ENCODE data around the gene ARHGEF2. TPM values are rescaled to one million over a fixed set of nuclear protein-coding genes. Genes with fewer than 3 reads are reported as not detected.

Gene ARHGEF2
- total and polyA plus RNA-seq, 2 donors (not counting 3 experiments of a cell fraction or from before 2014, with no cell fraction given), result 59.2 to 118 TPM

GRCh38 chr1:155969377-155969791 lies 9.0 kb downstream of the ARHGEF2 start:
- BruUV-seq (replicated peaks), result no TSS peak
- ChIA-PET CTCF (interaction anchor here (1.7 to 5.5 kb wide), 2 partner anchors 8 to 11 kb away, joined by 8 to 40 read pairs; partner anchors contain the start of gene ARHGEF2), POLR2A (no interaction called here)
- no peak for DNase-seq (ENCODE audit: low read depth, low spot score)
- Histone ChIP-seq H3K9me3 (replicated peaks; ENCODE audit: control insufficient read depth, insufficient read depth, low read length) (no peaks in the 10 kb centered on the region), H3K79me2 (ENCODE audit: control insufficient read depth, insufficient read depth, low read length) (peaks cover 69% of the 10 kb centered on the region), H3K27me3 (ENCODE audit: control insufficient read depth in 2 of 2, insufficient read depth in 2 of 2, low read length in 2 of 2) (no peaks in the 10 kb centered on the region), H3K27ac (ENCODE audit: insufficient read depth, low read depth, low read length) (peak overlapping the region; percentile 44), H3K4me1 (ENCODE audit: control insufficient read depth, extremely low read depth, insufficient read depth, low read length) (peaks cover 68% of the 10 kb centered on the region), H3K4me2 (ENCODE audit: insufficient read depth, low read length) (no peak overlapping the region), H2AFZ (ENCODE audit: low read depth, low read length) (no peak overlapping the region), H4K20me1 (replicated peaks; ENCODE audit: control insufficient read depth, extremely low read depth, insufficient read depth, low read length) (no peaks in the 10 kb centered on the region), H3K36me3 (ENCODE audit: control insufficient read depth in 2 of 2, extremely low read depth in 1 of 2, insufficient read depth in 2 of 2, low read length in 2 of 2) (peaks cover 11 to 26% of the 10 kb centered on the region in 2 experiments), H3K9ac (replicated peaks; ENCODE audit: extremely low read depth, insufficient read depth, low read length) (no peak overlapping the region), H3K4me3 (replicated peaks in 1 of 3; ENCODE audit: insufficient read depth in 1 of 3, low read depth in 1 of 3, low read length in 3 of 3) (no peak overlapping the region), H3K9me1 (replicated peaks; ENCODE audit: control insufficient read depth, extremely low read depth, insufficient read depth, low read length) (no peaks in the 10 kb centered on the region)
- intact Hi-C loops (cut with micrococcal nuclease) (loop anchor here (10.0 kb wide), 1 partner anchor 165 kb away; no protein-coding TSS in a partner anchor), dilution Hi-C loops (cut with MboI; ENCODE audit: extremely low pct_ligation_motif_present, low sequenced_read_pairs) (no loop called here)
- FAIRE-seq, result no peak
- no peak for TF ChIP-seq POLR2A (IDR thresholded peaks at IDR 0.05; ENCODE audit: low read depth, low read length)
- no peak for TF ChIP-seq MYC (IDR thresholded peaks at IDR 0.05; ENCODE audit: low read depth, low read length)
- no peak for TF ChIP-seq FOS (IDR thresholded peaks at IDR 0.05; ENCODE audit: borderline replicate concordance, insufficient read depth, low read length)
- no peak for TF ChIP-seq CTCF (IDR thresholded peaks at IDR 0.05; ENCODE audit: extremely low read depth in 1 of 2, insufficient read depth in 1 of 2, low read depth in 1 of 2, low read length in 2 of 2)
- no peak for TF ChIP-seq GATA2 (IDR thresholded peaks at IDR 0.05; ENCODE audit: insufficient read depth, insufficient read length, low read depth, low read length)
- no peak for TF ChIP-seq EZH2 (IDR thresholded peaks at IDR 0.05; ENCODE audit: borderline replicate concordance, low read depth, low read length, severe bottlenecking)
- TF ChIP-seq MAX (IDR thresholded peaks at IDR 0.05; ENCODE audit: insufficient read depth, insufficient read length), result no peak
- TF ChIP-seq POLR2AphosphoS5 (IDR thresholded peaks at IDR 0.05; ENCODE audit: insufficient read depth, low read depth, low read length), result no peak
- TF ChIP-seq JUN (IDR thresholded peaks at IDR 0.05; ENCODE audit: borderline replicate concordance, insufficient read depth, insufficient read length, low read depth), result no peak

Data from endothelial cell of umbilical vein (primary cell).